ENCODE measurements around the gene ENKUR.

GRCh38 chr10:24952707-24953645, 63.0 kb downstream of the ENKUR start:
- TF ChIP-seq POLR2A (IDR thresholded peaks at IDR 0.05) (no peak), CTCF (IDR thresholded peaks at IDR 0.05) (peak in 2 of 4 experiments; percentile 21 to 50)

Measured in prostate gland (tissue), 2 donors.